Body of pancreas (tissue), 4 donors: Measurements from ENCODE around the gene RTN4IP1. TPM values are rescaled to one million over a fixed set of nuclear protein-coding genes. Genes with fewer than 3 reads are reported as not detected.

ENCODE experiments used
- ATAC-seq: fragments of 150-250 bp; one replicate; pipeline ENCODE4 v1.9.1; 2016
- DNase-seq, 4 donors: peaks; one replicate each; pipeline ENCODE4 v3.0.0-alpha.2; 2019
- H3K27ac ChIP-seq, 4 donors: fragments of 200-600 bp; sonication (generic); 1 replicate in 3 of 4; 2 replicates in 1 of 4; pipeline versions ENCODE4 v1.5.1 to v1.6.1; 2016 to 2019; ENCODE audit warnings: mild to moderate bottlenecking in 1 of 4, mixed read lengths in 1 of 4, moderate library complexity in 1 of 4
- H3K27me3 ChIP-seq, 2 donors: fragments of 200-600 bp; sonication (generic); one replicate each; pipeline ENCODE4 v1.6.0; 2016; ENCODE audit warnings: mild to moderate bottlenecking in 1 of 2
- H3K36me3 ChIP-seq, 2 donors: fragments of 200-600 bp; sonication (generic); replicated peaks in 1 of 2; 2 replicates each; pipeline ENCODE4 v1.5.1; 2016; ENCODE audit warnings: low read depth in 2 of 2; ENCODE audit not compliant: insufficient read depth in 1 of 2
- H3K4me1 ChIP-seq: fragments of 200-600 bp; sonication (generic); one replicate; pipeline ENCODE4 v1.6.0; 2016
- H3K4me3 ChIP-seq, 2 donors: fragments of 200-600 bp; sonication (generic); 1 replicate in 1 of 2; 2 replicates in 1 of 2; pipeline ENCODE4 v1.5.1; 2016 to 2019
- H3K9me3 ChIP-seq, 3 donors: fragments of 200-600 bp; sonication (generic); 1 replicate in 2 of 3; 2 replicates in 1 of 3; pipeline ENCODE4 v1.5.1; 2016
- POLR2A ChIP-seq, 3 donors: fragments of 450-650 bp; IDR thresholded peaks; one replicate each; pipeline ENCODE4 v1.6.1; 2016; ENCODE audit warnings: antibody characterized with exemption in 3 of 3, mild to moderate bottlenecking in 2 of 3
- WGBS, 2 donors: methylation state at CpG; one replicate each; pipeline ENCODE4 v1.1.5; 2017; 5-methylcytosine and 5-hydroxymethylcytosine counted together
- intact Hi-C: fragments of 100-400 bp; cut with DNase I; formaldehyde crosslinking; loops from one replicate; pipeline ENCODE4 v1.15.1; 2023
- total RNA-seq, 2 donors: library from RNA; depleted of rRNA; stranded (reverse); fragments of >200 nt; gene quantifications; one replicate each; pipeline ENCODE4 v1.1.0, GENCODE V29; 2016
- TF ChIP-seq, protein P1 (sequence below), 7 experiments: fragments of 450-650 bp in 4 of 7; fragments of 200-600 bp in 3 of 7; sonication (generic) in 3 of 7; IDR thresholded peaks; one replicate each; pipeline ENCODE4 v1.5.1; 2016 to 2019; ENCODE audit warnings: antibody characterized with exemption in 7 of 7

Gene RTN4IP1
- total RNA-seq, 2 donors from 2014 or later: 3.6 to 4.0 TPM

DNA sequence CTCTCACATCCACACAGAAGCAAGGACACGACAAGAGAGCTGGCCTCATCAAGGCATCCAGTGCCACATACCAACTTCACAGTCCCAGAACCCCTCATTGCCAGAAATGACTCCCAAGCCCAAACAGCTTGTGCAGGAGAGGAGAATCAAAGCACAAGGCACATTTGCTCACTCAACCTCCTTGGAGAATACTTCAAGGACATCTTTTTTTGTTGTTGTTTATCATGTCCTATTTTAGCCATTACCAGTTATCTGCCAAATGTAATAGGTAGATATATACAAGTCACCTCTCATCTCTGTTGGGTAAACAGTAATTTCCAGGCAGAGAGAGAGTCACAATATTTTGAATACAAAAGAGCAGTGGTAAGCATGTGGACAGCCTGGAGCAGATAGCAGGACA is 47.8 kb downstream of the RTN4IP1 start:
- no peaks in the 10 kb centered on the region for H3K4me1 ChIP-seq
- H3K36me3 ChIP-seq: peaks cover 0 to 1% of the 10 kb centered on the region in 2 donors
- TF ChIP-seq POLR2A (IDR thresholded peaks at IDR 0.05): no peak
- H3K4me3 ChIP-seq: no peak overlapping the region
- 67 to 80% methylated on average over 1 of the region's 1 CpG for WGBS, 2 donors
- intact Hi-C loops: no loop called here
- no peaks in the 10 kb centered on the region for H3K9me3 ChIP-seq
- no peak for DNase-seq
- ATAC-seq: no peak
- H3K27ac ChIP-seq: no peak overlapping the region
- no peaks in the 10 kb centered on the region for H3K27me3 ChIP-seq

DNA sequence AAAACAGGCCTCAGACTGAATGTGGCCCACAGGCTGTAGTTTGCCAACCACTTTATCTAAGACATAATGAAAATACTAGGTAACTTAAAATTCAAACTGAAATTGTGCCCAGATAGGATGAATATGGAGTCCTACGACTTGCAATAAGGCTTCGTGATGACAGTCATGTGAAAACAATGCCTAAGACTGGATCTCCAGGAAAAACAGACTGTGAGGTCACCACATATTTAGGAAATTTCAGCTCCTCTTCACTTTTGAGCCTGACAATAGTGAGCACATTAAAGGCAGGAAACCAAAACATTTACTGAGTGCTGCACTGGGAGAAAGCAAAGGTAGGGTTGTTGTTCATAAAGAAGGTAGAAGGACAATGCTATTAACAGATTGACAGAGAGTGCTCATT is 50.0 kb downstream of the RTN4IP1 start:
- no peaks in the 10 kb centered on the region for H3K9me3 ChIP-seq
- H3K4me1 ChIP-seq: no peaks in the 10 kb centered on the region
- no peak for TF ChIP-seq POLR2A (IDR thresholded peaks at IDR 0.05)
- TF ChIP-seq, protein P1, sequence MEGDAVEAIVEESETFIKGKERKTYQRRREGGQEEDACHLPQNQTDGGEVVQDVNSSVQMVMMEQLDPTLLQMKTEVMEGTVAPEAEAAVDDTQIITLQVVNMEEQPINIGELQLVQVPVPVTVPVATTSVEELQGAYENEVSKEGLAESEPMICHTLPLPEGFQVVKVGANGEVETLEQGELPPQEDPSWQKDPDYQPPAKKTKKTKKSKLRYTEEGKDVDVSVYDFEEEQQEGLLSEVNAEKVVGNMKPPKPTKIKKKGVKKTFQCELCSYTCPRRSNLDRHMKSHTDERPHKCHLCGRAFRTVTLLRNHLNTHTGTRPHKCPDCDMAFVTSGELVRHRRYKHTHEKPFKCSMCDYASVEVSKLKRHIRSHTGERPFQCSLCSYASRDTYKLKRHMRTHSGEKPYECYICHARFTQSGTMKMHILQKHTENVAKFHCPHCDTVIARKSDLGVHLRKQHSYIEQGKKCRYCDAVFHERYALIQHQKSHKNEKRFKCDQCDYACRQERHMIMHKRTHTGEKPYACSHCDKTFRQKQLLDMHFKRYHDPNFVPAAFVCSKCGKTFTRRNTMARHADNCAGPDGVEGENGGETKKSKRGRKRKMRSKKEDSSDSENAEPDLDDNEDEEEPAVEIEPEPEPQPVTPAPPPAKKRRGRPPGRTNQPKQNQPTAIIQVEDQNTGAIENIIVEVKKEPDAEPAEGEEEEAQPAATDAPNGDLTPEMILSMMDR (IDR thresholded peaks at IDR 0.05): no peak
- H3K27me3 ChIP-seq: no peaks in the 10 kb centered on the region
- DNase-seq: no peak
- H3K27ac ChIP-seq: no peak overlapping the region
- no peak overlapping the region for H3K4me3 ChIP-seq
- WGBS, 2 donors: 90 to 94% methylated on average over 2 of the region's 2 CpGs
- intact Hi-C loops: no loop called here
- H3K36me3 ChIP-seq: peaks cover 0 to 1% of the 10 kb centered on the region in 2 donors
- no peak for ATAC-seq

DNA sequence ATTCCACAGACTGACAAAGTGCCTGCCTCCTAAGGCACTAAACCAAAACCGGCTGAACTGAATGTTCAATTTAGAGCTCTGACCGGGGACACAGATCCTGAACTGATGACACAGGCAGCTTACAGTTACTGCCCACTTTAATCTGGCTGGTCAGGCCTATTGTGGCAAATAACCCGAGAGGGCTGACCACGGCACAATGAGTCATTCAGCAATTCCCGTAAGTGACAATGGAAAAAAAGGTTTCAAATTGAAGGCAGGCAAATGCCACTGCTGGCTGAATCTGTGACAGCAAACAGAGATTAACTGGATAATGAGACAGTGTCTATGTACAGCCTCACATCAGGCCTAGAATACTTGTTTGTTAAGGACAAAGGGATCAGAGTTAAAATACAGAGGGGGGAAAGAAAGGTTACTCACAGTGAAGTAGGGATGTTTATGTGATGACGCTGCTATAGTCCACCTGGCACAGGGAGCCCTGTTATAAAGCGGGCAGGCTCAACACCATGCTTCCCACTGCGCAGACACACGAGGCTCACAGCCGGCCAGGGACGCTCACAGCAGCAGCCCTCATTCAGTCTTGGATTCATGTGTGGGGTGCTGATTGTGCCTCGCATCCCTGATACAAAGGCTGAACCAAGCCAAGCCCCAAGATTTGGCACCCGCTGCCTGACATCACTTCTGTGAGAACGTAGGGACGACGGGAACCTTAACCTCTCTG is 54.4 kb downstream of the RTN4IP1 start:
- H3K27me3 ChIP-seq: no peaks in the 10 kb centered on the region
- TF ChIP-seq, protein P1 (IDR thresholded peaks at IDR 0.05): no peak
- no peak for TF ChIP-seq POLR2A (IDR thresholded peaks at IDR 0.05)
- DNase-seq (peak in 1 of 4 donors; percentile 16), ATAC-seq (no peak)
- H3K27ac ChIP-seq: no peak overlapping the region
- no peaks in the 10 kb centered on the region for H3K9me3 ChIP-seq
- no peaks in the 10 kb centered on the region for H3K4me1 ChIP-seq
- no peaks in the 10 kb centered on the region for H3K36me3 ChIP-seq
- 90% methylated on average over 11 to 16 of the region's 16 CpGs for WGBS, 2 donors
- intact Hi-C loops: no loop called here
- H3K4me3 ChIP-seq: no peak overlapping the region

DNA sequence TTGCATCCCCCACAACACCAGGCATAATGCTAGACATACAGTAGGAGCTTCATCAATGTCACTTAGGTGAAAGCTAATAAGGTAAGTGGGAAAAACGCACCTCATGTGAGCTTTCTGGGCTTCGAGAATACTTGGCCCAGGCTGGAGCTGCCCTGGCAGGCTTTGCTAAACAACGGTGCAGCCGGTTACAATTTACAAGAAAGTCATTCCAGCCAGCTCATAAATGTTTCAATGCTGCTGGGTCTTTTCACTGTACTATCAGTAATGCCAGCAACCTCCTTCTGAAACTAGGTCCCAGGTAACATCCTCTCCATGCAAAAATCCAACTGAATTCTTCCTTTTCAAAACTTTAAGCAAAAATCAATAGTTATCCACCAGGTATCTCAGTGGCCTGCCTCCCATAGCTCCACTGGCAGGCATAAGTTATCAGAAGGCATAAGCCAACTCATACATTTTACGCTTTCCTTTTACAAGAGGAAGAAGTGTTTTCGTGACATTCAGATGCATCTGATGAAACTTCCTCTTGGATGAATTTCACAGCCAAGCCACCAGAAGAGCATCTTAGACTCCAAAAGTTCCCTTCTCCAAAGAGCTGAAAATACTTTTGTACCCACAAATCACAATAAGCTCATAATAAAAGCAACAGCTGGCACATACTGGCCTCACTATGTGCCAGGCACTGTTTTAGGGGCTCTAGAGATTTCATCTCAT is 56.3 kb downstream of the RTN4IP1 start:
- 63 to 79% methylated on average over 6 of the region's 6 CpGs for WGBS, 2 donors
- Histone ChIP-seq H3K4me3 (no peak overlapping the region), H3K27ac (peak overlapping the region in 1 of 4 donors; percentile 6), H3K36me3 (no peaks in the 10 kb centered on the region), H3K27me3 (no peaks in the 10 kb centered on the region), H3K4me1 (no peaks in the 10 kb centered on the region), H3K9me3 (no peaks in the 10 kb centered on the region)
- no peak for DNase-seq
- TF ChIP-seq, protein P1 (IDR thresholded peaks at IDR 0.05): no peak
- TF ChIP-seq POLR2A (IDR thresholded peaks at IDR 0.05): no peak
- intact Hi-C loops: no loop called here
- ATAC-seq: no peak

DNA sequence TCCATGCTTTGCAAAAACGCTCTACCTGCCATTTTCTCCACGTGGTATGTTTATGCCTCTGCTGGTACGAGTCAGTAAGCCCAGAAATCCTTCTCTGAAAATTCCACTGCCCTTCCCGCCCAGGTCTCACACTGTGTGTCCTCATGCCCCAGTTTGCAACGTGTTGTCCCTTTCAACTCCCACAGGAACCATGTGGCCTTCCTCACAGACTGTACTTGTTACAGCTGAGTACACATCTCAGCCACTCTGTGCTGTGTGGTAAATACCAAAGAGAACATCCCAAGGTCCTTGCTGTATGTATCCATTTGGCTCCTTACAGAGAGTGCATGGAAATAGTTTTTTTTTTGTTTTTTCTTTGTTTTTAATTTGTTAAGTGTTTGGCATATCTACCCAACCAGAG is 56.9 kb downstream of the RTN4IP1 start:
- 70 to 72% methylated on average over 5 of the region's 5 CpGs for WGBS, 2 donors
- no peaks in the 10 kb centered on the region for H3K4me1 ChIP-seq
- no peak overlapping the region for H3K4me3 ChIP-seq
- no peaks in the 10 kb centered on the region for H3K9me3 ChIP-seq
- H3K36me3 ChIP-seq: no peaks in the 10 kb centered on the region
- ATAC-seq: no peak
- no peak overlapping the region for H3K27ac ChIP-seq
- TF ChIP-seq, protein P1 (IDR thresholded peaks at IDR 0.05): peak in 1 of 7 experiments; percentile 14
- TF ChIP-seq POLR2A (IDR thresholded peaks at IDR 0.05): no peak
- intact Hi-C loops: no loop called here
- H3K27me3 ChIP-seq: no peaks in the 10 kb centered on the region
- DNase-seq: peak in 3 of 4 donors; percentile 19 to 67 (median 22)
